ENCODE data around the gene NFATC2IP. TPM values are rescaled to one million over a fixed set of nuclear protein-coding genes. Genes with fewer than 3 reads are reported as not detected.

NFATC2IP gene
- total and polyA plus RNA-seq, 2 of the 13 experiments (the other 11 are each of a cell fraction or from before 2014, with no cell fraction given): 32.1 to 48.5 TPM

- TF ChIP-seq MLXIP (CRISPR knock-in tag; IDR thresholded peaks at IDR 0.05; ENCODE audit: borderline replicate concordance) (no peak), HOXA3 (CRISPR knock-in tag; IDR thresholded peaks at IDR 0.05) (peak; percentile 61; the same call in 1 of the 2 replicates), GMEB1 (CRISPR knock-in tag; IDR thresholded peaks at IDR 0.05; ENCODE audit: borderline replicate concordance) (no peak), ELF4 (CRISPR knock-in tag; IDR thresholded peaks at IDR 0.05; ENCODE audit: borderline replicate concordance) (peak; percentile 64; the same call in 1 of the 2 replicates), ZNF646 (CRISPR knock-in tag; IDR thresholded peaks at IDR 0.05) (no peak), BHLHE40 (IDR thresholded peaks at IDR 0.05; ENCODE audit: low read length) (no peak), MXI1 (IDR thresholded peaks at IDR 0.05; ENCODE audit: borderline replicate concordance, low read depth, low read length) (no peak; the same call in 2 of the 3 replicates), ZNF280B (CRISPR knock-in tag; IDR thresholded peaks at IDR 0.05; ENCODE audit: borderline replicate concordance) (no peak), ZNF552 (CRISPR knock-in tag; IDR thresholded peaks at IDR 0.05; ENCODE audit: borderline replicate concordance) (no peak), NR2F6 (IDR thresholded peaks at IDR 0.05) (peak; percentile 77; the same call in 1 of the 2 replicates), NR2F6 (CRISPR knock-in tag; IDR thresholded peaks at IDR 0.05) (peak; percentile 49; the same call in 1 of the 2 replicates), ZNF768 (CRISPR knock-in tag; IDR thresholded peaks at IDR 0.05) (no peak), GABPB1 (CRISPR knock-in tag; IDR thresholded peaks at IDR 0.05) (no peak), SP2 (CRISPR knock-in tag; IDR thresholded peaks at IDR 0.05) (no peak), ISX (CRISPR knock-in tag; conservative IDR thresholded peaks at IDR 0.05) (no peak)
- TF ChIP-seq, protein P1, sequence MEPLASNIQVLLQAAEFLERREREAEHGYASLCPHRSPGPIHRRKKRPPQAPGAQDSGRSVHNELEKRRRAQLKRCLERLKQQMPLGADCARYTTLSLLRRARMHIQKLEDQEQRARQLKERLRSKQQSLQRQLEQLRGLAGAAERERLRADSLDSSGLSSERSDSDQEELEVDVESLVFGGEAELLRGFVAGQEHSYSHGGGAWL (CRISPR knock-in tag; IDR thresholded peaks at IDR 0.05): no peak
These were observed 26.9 kb upstream of the NFATC2IP start (continued) for GRCh38 chr16:28923652-28924398.

Measured in HepG2 (cell line).